ENCODE results near the gene LTBP1. TPM values are rescaled to one million over a fixed set of nuclear protein-coding genes. Genes with fewer than 3 reads are reported as not detected.

LTBP1 gene
- total and polyA plus RNA-seq, 2 experiments from 2014 or later, result 15.7 to 49.8 TPM

DNA sequence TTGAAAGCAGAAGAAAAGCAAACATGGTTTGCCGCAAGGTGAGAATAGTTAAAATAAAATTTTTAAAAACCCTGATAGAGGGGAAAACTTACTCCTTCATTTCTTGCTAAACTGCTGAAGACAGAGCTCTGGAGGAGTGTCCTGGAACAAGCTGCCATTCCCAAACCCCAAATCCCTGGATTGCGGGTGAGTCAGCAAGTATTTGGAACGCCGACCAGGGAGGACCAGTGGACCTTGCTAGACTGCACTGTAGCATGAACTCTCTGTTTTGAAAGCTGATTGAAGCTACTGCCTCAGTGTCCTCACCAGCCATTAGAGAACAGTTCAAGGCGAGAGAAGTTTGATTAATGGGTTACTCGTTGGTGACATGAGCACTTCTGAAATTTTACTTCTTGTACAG lies 430.3 kb downstream of the LTBP1 start:
- Histone ChIP-seq H3K4me2 (no peak overlapping the region), H3K9me2 (ENCODE audit: insufficient read depth) (no peaks in the 10 kb centered on the region), H3K36me3 (ENCODE audit: insufficient read depth) (no peaks in the 10 kb centered on the region), H3K27me3 (ENCODE audit: insufficient read depth) (no peaks in the 10 kb centered on the region), H3K27ac (ENCODE audit: low read depth) (no peak overlapping the region), H4K20me1 (replicated peaks; ENCODE audit: insufficient read depth) (no peaks in the 10 kb centered on the region), H3K79me2 (replicated peaks; ENCODE audit: insufficient read depth) (no peaks in the 10 kb centered on the region), H2AFZ (no peak overlapping the region), H3K4me3 (no peak overlapping the region), H3K4me1 (ENCODE audit: insufficient read depth) (peaks cover 7% of the 10 kb centered on the region; the same call in 1 of the 2 replicates), H3F3A (replicated peaks; ENCODE audit: low read depth) (no peaks in the 10 kb centered on the region)
- Mint-ChIP-seq H3K9me3 (no peaks in the 10 kb centered on the region; the same call in 1 of the 3 replicates), H3K4me3 (no peak overlapping the region), H3K36me3 (ENCODE audit: low read depth) (no peaks in the 10 kb centered on the region), H3K27me3 (ENCODE audit: insufficient read depth, low read depth, poor library complexity) (no peaks in the 10 kb centered on the region), H3K27ac (no peak overlapping the region; the same call in 1 of the 2 replicates), H3K4me1 (peaks cover 18% of the 10 kb centered on the region)
- no peak for DNase-seq (ENCODE audit: low spot score)
- no peak for ATAC-seq
- TF ChIP-seq CREB1 (CRISPR knock-in tag; IDR thresholded peaks at IDR 0.05; ENCODE audit: low read depth) (no peak), EZH2 (IDR thresholded peaks at IDR 0.05; ENCODE audit: low read depth, unreplicated experiment) (no peak), POLR2AphosphoS5 (IDR thresholded peaks at IDR 0.05; ENCODE audit: low read depth) (no peak), NANOG (IDR thresholded peaks at IDR 0.05; ENCODE audit: borderline replicate concordance) (no peak), EZH2phosphoT487 (IDR thresholded peaks at IDR 0.05; ENCODE audit: unreplicated experiment) (no peak), ZNF114 (CRISPR knock-in tag; IDR thresholded peaks at IDR 0.05) (no peak), ZNF331 (CRISPR knock-in tag; IDR thresholded peaks at IDR 0.05; ENCODE audit: low read depth) (no peak), REST (IDR thresholded peaks at IDR 0.05; ENCODE audit: unreplicated experiment) (no peak), ZNF462 (CRISPR knock-in tag; IDR thresholded peaks at IDR 0.05) (no peak), JUNB (IDR thresholded peaks at IDR 0.05; ENCODE audit: unreplicated experiment) (no peak), STAT1 (IDR thresholded peaks at IDR 0.05; ENCODE audit: unreplicated experiment) (no peak)
- TF ChIP-seq, protein P1, sequence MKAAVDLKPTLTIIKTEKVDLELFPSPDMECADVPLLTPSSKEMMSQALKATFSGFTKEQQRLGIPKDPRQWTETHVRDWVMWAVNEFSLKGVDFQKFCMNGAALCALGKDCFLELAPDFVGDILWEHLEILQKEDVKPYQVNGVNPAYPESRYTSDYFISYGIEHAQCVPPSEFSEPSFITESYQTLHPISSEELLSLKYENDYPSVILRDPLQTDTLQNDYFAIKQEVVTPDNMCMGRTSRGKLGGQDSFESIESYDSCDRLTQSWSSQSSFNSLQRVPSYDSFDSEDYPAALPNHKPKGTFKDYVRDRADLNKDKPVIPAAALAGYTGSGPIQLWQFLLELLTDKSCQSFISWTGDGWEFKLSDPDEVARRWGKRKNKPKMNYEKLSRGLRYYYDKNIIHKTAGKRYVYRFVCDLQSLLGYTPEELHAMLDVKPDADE (IDR thresholded peaks at IDR 0.05), result no peak
- TF ChIP-seq, protein P2, sequence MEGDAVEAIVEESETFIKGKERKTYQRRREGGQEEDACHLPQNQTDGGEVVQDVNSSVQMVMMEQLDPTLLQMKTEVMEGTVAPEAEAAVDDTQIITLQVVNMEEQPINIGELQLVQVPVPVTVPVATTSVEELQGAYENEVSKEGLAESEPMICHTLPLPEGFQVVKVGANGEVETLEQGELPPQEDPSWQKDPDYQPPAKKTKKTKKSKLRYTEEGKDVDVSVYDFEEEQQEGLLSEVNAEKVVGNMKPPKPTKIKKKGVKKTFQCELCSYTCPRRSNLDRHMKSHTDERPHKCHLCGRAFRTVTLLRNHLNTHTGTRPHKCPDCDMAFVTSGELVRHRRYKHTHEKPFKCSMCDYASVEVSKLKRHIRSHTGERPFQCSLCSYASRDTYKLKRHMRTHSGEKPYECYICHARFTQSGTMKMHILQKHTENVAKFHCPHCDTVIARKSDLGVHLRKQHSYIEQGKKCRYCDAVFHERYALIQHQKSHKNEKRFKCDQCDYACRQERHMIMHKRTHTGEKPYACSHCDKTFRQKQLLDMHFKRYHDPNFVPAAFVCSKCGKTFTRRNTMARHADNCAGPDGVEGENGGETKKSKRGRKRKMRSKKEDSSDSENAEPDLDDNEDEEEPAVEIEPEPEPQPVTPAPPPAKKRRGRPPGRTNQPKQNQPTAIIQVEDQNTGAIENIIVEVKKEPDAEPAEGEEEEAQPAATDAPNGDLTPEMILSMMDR (conservative IDR thresholded peaks at IDR 0.05; ENCODE audit: low read depth in 2 of 2), result no peak

Measured in GM23338 (cell line).